Activated T-cell treated with anti-CD3 and anti-CD28 coated beads for 24 hours (primary cell): ENCODE results near the gene TOP3B.

Experiments used
- DNase-seq: peaks from one replicate; pipeline ENCODE4 v3.0.0-alpha.2; 2020; ENCODE audit warnings: low read depth

Gene TOP3B

GRCh38 chr22:21981874-21982273, 713 bp downstream of the TOP3B start:
- no peak for DNase-seq

- no peak for DNase-seq
These were observed 2.0 kb downstream of the TOP3B start for GRCh38 chr22:21980547-21980946.

DNA sequence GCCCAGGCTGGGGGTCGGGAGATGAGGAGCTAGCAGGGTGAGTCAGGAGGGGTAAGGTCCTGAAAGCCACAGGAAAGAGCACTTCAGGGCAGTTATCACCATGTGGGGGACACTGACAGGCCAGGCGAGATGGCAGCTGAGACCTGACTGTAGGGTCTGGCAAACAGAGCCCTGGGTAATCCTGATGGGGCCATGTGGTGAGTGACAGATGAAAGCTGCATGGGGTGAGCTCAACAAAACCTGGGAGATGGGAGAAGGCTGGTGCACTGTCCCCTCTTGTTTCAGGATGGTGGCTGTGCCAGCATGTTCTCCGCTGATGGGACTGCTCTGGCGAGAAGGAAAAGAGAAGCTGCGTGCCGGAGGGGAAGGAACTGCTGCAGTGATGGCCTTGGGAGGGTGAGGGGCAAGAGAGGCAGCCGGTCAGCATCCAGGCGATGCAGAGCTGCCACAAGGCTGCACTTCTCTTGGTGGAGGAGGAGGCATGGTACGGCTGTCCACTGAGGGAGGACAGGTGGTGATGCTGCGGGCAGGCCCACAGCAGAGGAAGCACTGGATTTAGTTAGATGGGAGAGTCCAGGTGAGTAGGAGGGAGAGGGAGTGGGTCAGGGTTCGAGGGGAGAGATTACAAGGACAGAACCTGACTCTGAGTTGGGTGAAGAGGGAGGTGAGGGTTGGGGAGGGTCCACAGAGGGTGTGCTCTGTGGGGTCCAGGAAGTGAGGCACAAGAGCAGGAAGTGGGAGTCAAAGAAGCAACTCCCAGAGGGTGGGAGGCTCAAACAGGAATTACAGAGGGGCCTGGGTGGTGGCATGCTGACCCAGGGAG, 3.8 kb downstream of the TOP3B start:
- DNase-seq, result no peak

DNA sequence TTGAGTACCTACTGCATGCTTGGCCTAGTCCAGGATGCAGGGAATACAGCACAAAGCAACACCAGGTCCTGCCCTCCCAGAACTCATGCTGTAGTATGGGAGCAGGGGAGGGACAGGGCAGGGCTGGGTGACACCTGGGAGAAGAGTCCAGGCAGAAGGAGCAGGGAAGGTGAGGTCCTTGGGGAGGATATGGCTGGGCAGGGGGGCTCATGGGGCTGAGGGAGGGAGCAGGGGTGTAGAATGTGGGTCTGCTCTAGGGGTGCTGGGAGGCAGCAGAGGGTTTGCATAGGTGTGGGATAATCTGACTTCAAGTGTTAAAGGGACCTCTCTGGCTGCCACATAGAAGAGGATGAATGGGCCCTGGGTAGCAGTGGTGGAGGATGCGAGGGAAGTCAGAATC, 4.8 kb downstream of the TOP3B start:
- DNase-seq, result no peak

DNA sequence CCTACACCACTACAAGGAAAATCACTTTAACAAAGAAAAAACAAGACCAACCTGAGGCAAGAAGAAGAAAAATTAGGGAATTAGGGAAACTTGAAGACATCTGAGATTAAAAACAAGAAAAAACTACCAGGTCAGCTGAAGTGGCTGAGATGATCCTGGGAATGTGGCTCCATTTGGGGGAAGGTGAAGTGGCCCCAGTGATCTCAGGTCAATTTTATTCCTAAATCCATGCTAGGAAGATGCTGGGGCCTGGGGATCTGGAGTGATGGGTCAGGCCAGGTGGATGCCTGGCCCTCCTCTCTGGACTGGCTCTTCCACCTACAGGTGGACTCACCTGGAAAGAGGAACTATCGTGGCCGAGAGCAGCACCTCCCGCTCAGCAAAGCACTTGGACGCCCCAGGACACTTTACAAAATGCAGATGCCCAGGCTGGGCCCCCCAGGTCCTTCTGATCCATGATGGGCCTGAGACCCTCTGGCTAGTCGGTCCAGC, 6.7 kb downstream of the TOP3B start:
- no peak for DNase-seq

- no peak for DNase-seq
These were observed 7.3 kb downstream of the TOP3B start for GRCh38 chr22:21975273-21975672.

DNA sequence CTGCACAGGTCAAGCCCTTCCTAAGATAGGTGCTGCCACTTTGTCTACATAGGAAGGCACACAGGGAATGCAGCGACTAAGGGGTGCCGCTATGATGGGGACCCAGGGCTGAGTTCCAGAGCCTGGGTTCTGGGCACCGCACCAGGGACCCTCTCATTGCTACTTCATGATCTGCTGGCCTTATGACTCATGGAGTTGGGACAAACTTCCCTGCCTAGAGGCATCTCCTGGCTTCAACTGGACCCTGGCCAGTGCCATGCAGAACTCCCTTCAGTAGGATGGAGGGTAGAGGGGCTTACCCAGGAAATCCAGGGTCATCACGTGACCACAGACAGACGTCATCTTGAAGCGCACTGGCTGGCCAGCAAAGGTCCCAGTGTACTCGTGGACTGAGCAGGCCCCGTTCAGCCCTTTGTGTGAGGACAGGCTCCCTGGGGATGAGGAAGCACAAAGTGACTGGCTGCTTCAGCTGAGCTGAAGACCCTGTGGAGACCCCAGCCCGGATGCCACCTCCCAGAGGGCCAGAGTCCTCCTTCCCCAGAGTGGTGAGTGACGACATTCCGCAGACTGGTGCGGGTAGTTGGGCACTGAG, 8.4 kb downstream of the TOP3B start:
- DNase-seq, result no peak

DNA sequence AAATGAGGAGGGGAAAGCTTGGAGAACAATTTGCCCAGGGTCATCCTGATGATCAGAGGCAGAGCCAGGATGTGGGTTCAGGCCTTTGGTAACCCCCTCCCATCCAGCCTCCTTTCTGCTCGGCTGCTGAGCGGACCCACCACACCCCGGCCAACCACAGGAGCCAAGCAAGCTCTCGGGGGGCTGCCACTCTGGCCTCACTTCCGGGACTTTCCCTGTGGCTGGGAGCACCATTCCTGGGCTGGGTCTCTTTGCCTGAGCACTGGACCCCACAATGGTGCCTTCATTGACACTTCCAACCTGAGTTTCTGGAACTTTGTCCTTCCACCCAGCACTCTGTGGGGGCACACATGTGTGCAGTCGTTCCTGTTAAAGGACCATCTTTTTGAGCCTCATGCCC, 9.8 kb downstream of the TOP3B start:
- no peak for DNase-seq

DNA sequence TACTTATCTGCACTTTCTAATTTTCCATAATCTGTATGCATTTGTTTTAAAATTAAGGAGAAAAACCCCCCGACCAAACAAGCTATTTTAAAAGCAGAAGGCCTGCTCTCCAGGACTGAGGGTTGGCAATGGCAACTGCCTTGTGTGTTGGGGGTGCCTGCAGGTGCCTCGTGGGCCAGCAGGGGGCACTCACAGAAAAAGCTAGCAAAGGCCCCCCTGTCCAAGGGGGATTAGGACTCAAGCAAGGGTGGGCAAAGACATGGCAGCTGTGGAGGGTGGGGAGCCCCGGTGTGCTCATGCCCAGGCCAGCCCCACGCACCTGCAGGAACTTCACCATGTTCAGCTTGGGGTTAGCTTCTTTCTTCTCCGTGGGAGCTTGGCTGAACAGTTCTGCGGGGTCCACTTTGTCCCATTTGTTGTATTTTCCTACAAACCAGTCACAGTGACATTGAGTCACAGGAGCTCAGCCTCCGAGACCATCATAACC, 10.3 kb downstream of the TOP3B start:
- DNase-seq, result peak; percentile 38

DNA sequence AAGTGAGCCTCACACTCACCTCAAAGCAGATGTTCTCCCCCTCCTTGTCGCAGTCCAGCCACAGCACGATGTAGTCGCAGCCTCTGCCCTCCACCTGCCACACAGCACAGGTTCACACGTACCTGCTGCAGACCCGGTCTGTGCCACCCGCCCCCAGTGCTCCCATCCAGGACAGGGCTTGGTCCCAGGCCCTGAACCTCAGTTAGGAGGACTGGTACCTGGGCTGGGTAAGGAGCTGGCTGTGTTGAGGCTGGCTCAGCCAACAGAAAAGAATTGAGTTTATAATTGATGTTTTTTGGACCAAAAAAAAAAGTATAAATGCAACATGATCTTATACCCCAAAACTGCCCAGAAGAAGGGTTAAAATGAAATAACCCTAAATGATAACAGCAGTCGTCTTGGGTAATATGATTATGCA, 10.7 kb downstream of the TOP3B start:
- no peak for DNase-seq

DNA sequence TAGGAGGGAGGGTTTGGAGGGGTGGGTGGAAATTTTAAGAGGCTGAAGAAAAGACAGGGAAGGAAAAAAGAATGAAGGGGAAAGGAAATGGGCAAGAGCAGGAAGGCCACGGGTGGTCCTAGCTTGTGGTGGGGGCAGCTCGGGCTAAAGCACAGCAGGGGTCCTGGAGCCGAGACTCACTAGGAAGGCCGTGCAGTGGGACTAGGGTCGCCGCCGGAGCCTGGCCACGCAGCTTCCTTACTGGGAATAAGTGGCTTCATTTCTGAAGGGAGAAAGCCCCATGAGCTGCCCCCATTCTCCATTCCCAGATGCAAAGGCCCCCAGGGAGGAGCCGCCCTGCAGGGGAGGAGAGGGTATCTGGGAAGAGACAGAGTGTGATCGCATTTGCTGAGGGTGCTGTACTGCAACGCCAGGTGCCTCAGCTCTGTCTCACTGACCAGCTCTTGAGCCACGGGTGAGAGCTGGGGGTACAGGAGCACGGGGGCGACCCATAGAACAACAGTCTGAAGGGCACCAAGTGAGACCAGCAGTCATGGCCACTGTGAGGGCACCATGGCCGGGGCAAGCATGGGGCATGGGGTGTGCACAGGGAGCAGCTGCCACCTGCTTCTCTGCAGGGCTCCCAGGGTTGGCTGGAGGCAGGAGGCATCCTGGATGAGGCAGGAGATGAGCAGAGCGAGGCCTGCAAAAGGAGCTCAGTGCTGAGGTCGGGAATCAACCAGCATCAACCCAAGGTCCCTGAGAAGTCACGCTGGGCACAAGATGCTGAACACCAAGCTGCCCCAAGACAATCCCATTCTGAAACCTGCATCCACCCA, 11.6 kb downstream of the TOP3B start:
- no peak for DNase-seq

DNA sequence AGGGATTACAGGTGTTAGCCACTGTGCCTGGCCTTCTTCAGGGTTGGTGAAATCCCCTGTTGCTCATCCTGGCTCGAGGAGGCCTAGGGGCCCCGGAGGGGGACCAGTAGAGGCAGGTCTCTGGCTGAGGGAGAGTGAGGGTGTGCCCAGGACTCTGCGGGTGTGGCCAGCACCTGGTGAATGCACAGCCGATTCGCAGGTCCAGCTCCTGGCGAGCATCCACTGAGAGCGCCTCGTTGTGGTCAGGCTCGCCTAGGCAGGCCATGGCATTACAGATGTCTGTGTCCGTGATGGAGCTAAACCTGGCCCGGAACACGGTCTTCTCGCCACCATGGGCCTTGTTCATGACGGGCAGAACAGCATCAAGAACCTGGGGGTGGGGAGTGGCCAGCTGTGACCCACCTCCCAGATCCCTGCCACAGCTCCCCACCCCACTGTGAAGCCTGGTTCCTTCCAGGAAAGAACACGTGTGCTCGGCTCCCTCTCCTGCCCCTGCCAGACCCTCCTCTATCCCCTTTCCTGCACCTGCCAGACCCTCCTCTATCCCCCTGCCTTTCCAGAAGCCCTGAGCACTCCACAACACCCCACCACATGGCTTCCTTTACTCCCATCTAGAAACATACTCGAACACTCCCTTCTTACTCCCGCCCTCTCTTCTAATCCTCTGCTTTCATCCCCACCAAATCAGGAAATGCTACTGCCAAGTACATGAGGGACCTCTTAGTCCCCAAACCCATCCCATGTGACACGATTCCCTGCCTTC, 12.4 kb downstream of the TOP3B start:
- DNase-seq, result no peak

DNA sequence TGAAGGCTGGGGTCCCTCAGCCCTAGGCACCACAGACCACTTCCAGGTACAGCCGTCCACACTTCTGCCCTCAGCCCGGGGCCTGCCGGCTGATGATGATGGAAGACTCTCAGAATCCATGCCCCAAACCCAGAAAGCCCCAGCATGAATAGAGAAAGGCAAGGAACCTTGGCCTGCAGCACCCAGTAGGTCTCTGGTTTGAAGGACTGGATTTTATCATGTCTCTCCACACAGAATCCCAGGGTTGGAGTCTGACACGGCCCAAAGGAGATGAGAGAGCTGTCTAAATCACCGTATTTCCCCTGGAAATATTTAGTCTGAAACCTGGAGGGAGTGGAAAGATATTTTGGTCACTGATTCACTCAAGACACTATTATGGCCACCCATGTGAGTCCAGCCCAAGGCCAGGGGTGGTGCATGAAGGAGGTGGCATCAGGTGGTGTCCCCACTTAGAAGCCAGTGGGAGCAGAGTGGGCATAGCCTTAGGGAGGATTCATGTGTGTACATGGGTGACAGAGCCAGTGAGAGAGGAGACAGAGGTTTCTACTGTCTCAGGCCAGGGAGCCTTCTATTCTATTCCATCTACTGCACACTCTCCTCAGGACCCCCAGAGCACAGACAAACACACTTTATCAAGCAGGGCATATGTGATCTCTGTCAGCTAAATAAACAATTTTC, 14.0 kb downstream of the TOP3B start:
- no peak for DNase-seq

DNA sequence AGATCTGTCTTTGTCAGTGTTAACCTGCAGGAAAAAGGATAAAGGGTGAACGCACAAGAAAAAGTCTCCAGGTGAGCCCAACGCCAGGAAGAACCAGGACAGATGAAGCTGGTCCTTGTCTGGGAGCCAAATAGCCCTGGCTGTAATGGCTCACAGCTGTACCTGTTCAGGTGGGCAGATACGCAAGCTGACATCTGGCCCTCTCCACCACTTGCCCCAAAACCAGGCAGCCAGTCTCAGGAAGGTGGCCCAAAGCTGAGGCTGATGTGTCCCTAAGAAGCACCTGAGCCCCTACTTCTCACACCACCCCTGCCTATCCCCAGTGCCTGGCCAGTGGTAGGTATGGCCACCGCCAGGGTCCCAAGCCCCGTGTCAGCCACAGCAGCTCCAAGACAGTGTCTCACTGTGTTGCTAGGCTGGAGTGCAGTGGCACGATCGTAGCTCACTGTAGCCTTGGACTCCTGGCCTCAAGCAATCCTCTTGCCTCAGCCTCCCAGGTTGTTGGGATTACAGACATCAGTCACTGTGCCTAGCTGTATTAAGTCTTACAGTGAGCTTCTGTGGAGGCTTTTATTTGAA, 14.8 kb downstream of the TOP3B start:
- DNase-seq, result no peak

DNA sequence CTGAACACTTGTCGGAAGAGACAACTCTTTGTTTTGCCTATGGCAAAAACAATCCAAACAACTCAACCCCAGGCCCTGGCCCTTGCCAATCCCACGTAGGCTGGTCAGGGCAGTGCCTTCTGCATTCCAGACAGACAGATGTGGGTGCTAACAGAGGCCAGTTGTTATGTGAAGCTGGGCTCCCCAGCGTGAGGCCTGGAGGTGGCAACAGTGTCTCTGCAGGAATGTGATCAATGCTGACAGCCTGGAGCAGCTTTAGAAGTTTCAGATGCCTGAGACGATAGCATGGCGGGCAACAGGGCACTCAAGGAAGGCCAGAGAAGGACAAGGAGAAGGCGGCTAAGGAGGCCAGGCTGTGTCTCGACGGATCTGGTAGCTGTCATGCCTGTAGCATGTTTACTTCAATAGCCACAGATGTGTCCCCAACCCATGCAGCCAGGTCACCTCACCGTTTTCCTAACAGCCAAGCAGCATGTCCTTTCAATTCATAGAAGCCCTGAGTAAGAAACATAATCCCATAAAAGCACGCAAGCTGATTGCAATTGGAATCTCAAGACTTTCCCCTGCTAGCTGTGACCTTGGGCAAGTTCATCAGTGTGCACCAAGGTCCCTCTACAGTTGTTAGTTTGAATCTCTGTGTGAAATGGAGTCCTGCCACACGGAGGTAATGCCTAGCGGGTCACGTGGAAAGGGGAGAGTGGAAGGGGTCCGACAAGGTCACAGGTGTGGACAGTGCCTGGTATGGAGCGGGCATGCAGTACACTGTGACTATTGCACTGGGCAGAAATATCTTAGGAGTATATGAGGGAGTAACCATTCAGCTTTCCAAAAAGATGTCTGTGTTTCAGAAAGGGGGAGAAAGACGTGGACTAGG, 15.7 kb downstream of the TOP3B start:
- DNase-seq, result no peak

DNA sequence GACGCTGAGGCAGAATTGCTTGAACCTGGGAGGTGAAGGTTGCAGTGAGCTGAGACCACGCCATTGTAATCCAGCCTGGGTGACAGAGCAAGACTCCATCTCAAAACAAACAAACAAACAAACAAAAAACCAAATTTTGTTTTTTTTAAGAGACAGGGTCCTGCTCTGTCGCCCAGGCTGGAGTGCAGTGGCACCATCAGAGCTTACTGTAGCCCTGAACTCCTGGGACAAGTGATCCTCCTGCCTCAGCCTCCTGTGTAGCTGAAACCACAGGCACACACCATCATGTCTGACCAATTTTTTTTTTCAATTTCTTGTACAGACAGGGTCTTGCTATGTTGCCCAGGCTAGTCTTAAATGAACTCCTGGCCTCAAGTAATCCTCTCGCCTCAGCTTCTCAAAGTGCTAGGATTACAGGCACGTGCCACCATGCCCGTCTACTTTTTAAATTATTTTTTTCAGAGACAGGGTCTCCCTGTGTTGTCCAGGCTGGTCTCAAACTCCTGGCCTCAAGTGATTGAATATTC, 16.8 kb downstream of the TOP3B start:
- no peak for DNase-seq

DNA sequence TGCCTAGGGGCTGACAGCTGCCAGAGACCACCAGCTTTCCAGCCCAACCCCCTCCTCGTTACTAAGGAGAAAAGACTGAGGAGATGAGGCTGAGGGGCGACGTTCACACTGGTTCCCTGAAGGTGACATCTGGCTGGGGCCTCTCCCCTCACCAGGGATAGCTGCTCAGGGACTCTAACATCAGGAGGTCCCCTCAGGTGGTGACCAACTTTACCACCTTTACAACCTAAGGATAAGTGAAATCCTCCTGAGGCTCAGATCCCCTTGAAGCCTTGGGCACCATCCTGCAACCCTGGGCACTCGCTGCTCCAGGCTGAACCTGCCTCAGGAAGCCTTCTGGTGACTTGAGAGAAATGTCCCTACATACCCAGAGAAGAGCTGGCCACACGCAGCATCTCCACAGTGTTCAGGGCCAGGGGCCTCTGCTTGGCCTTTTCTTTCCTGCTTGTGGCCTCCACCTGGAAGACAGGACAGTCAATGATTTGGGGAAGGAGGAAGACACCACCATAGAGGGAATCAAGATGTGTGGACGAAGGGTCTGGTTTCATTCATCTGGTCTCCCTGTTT, 17.6 kb downstream of the TOP3B start:
- no peak for DNase-seq

DNA sequence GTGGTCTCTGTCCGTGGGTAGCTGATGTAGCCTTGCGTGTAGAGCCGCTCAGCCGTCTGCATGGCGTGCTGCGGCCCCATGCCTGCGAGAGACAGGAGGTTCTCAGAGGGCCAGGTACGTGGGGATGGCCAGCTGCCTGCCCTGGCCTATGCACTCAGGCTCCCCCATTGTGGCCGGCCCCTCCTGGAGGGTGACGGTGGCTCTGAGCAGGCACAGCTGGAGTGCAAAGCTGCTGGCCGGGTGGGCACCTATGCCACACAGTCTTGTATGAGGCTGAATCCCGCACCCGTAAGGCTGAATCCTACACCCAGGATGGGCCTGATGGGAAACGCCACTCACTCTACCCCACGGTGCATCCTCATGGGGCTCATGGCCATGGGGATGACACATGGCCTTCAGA, 18.4 kb downstream of the TOP3B start:
- DNase-seq, result no peak

DNA sequence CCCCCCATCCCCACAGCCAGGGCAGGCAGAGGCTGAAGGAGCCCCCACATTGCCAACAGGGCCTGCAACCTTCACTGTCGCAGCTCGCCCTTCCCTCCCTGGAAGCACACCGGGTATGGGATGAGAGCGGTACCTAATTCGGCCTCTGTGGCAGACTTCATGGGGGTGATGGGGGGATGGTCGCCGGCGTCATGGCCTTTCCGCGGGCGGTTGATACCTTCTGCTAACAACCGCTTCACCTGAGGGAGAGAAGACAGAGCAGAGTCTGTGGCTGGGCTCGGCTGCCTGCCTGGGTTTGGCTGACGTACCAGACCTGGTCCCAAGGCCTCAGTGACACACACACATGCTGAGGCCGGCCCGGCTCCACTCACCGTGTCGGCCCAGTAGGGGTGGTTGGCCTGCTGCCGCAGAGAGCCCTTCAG, 18.8 kb downstream of the TOP3B start:
- no peak for DNase-seq
